Effector memory CD4-positive, alpha-beta T cell (primary cell): Measurements from ENCODE around the gene CIRBP.

Experiments used
- DNase-seq, 3 donors: peaks; one replicate each; pipeline ENCODE4 v3.0.0-alpha.2; 2020
- H3K27ac ChIP-seq: 2 replicates; pipeline ENCODE4 v1.7.0; 2013; ENCODE audit warnings: mild to moderate bottlenecking, low read length, moderate library complexity; ENCODE audit not compliant: insufficient read depth, poor library complexity, severe bottlenecking
- H3K27me3 ChIP-seq: replicated peaks from 2 replicates; pipeline ENCODE4 v1.7.0; 2013; ENCODE audit warnings: mild to moderate bottlenecking, low read length; ENCODE audit not compliant: insufficient read depth, control insufficient read depth, poor library complexity, severe bottlenecking
- H3K36me3 ChIP-seq: 2 replicates; pipeline ENCODE4 v1.7.0; 2013; ENCODE audit warnings: mild to moderate bottlenecking, low read length, moderate library complexity; ENCODE audit not compliant: control insufficient read depth, insufficient read depth
- H3K4me1 ChIP-seq: 2 replicates; pipeline ENCODE4 v1.7.0; 2013; ENCODE audit warnings: low read length, mild to moderate bottlenecking; ENCODE audit not compliant: control insufficient read depth, insufficient read depth, poor library complexity, severe bottlenecking
- H3K4me3 ChIP-seq: 2 replicates; pipeline ENCODE4 v1.7.0; 2013; ENCODE audit warnings: low read length, low read depth, mild to moderate bottlenecking; ENCODE audit not compliant: insufficient read depth, poor library complexity, severe bottlenecking
- H3K9me3 ChIP-seq: 2 replicates; pipeline ENCODE4 v1.7.0; 2013; ENCODE audit warnings: mild to moderate bottlenecking, low read length, moderate library complexity; ENCODE audit not compliant: control insufficient read depth

CIRBP gene

GRCh38 chr19:1270213-1270853 is 1.2 kb downstream of the CIRBP start:
- H3K27me3 ChIP-seq = no peaks in the 10 kb centered on the region
- H3K4me3 ChIP-seq = peak overlapping the region; percentile 73
- H3K9me3 ChIP-seq = no peaks in the 10 kb centered on the region
- H3K36me3 ChIP-seq = peaks cover 45% of the 10 kb centered on the region
- peaks cover 77% of the 10 kb centered on the region for H3K4me1 ChIP-seq
- DNase-seq = no peak
- peak overlapping the region; percentile 78 for H3K27ac ChIP-seq

GRCh38 chr19:1270854-1271527 is 1.9 kb downstream of the CIRBP start:
- H3K9me3 ChIP-seq = no peaks in the 10 kb centered on the region
- DNase-seq = no peak
- H3K27me3 ChIP-seq = no peaks in the 10 kb centered on the region
- H3K36me3 ChIP-seq = peaks cover 45% of the 10 kb centered on the region
- peaks cover 75% of the 10 kb centered on the region for H3K4me1 ChIP-seq
- peak overlapping the region; percentile 78 for H3K27ac ChIP-seq
- peak overlapping the region; percentile 73 for H3K4me3 ChIP-seq

- Histone ChIP-seq H3K27ac (peak overlapping the region; percentile 23), H3K27me3 (no peaks in the 10 kb centered on the region), H3K36me3 (peaks cover 45% of the 10 kb centered on the region), H3K9me3 (no peaks in the 10 kb centered on the region), H3K4me1 (peaks cover 77% of the 10 kb centered on the region), H3K4me3 (peak overlapping the region; percentile 9)
- no peak for DNase-seq
These were observed 2.6 kb downstream of the CIRBP start for GRCh38 chr19:1271528-1272422.

- no peak overlapping the region for H3K4me3 ChIP-seq
- H3K27me3 ChIP-seq = no peaks in the 10 kb centered on the region
- DNase-seq = no peak
- H3K36me3 ChIP-seq = peaks cover 52% of the 10 kb centered on the region
- H3K4me1 ChIP-seq = peaks cover 71% of the 10 kb centered on the region
- H3K27ac ChIP-seq = peak overlapping the region; percentile 23
- no peaks in the 10 kb centered on the region for H3K9me3 ChIP-seq
These were observed 3.5 kb downstream of the CIRBP start for GRCh38 chr19:1272423-1273262.

- DNase-seq = no peak
- H3K4me3 ChIP-seq = no peak overlapping the region
- H3K36me3 ChIP-seq = peaks cover 58% of the 10 kb centered on the region
- peaks cover 63% of the 10 kb centered on the region for H3K4me1 ChIP-seq
- no peaks in the 10 kb centered on the region for H3K27me3 ChIP-seq
- no peak overlapping the region for H3K27ac ChIP-seq
- H3K9me3 ChIP-seq = no peaks in the 10 kb centered on the region
These were observed 4.3 kb downstream of the CIRBP start for GRCh38 chr19:1273263-1274041.

GRCh38 chr19:1274081-1274851 is 5.1 kb downstream of the CIRBP start:
- Histone ChIP-seq H3K27me3 (no peaks in the 10 kb centered on the region), H3K27ac (peak overlapping the region; percentile 86), H3K4me1 (peaks cover 58% of the 10 kb centered on the region), H3K9me3 (no peaks in the 10 kb centered on the region), H3K36me3 (peaks cover 66% of the 10 kb centered on the region), H3K4me3 (peak overlapping the region; percentile 47)
- no peak for DNase-seq

GRCh38 chr19:1274852-1275259 is 5.7 kb downstream of the CIRBP start:
- H3K4me3 ChIP-seq = peak overlapping the region; percentile 47

GRCh38 chr19:1275260-1275975 is 6.3 kb downstream of the CIRBP start, which contains the start of gene FAM174C:
FAM174C (plus strand) TSS chr19:1275530; CDS start chr19:1275550, 20 bp downstream.
- Histone ChIP-seq H3K36me3 (peaks cover 69% of the 10 kb centered on the region), H3K4me3 (peak within 1 kb of the TSS; percentile 52), H3K4me1 (peaks cover 50% of the 10 kb centered on the region), H3K27ac (peak within 1 kb of the TSS; percentile 86), H3K27me3 (no peaks in the 10 kb centered on the region), H3K9me3 (no peaks in the 10 kb centered on the region)
- peak; percentile 95 to 97 (median 96) for DNase-seq

More at GRCh38 chr19:1274852-1275259, 5.7 kb downstream of the CIRBP start:
- Histone ChIP-seq H3K27me3 (no peaks in the 10 kb centered on the region), H3K9me3 (no peaks in the 10 kb centered on the region), H3K36me3 (peaks cover 69% of the 10 kb centered on the region), H3K4me1 (peaks cover 56% of the 10 kb centered on the region), H3K27ac (peak overlapping the region; percentile 86)
- no peak for DNase-seq
